Muscle of leg (tissue), 11 donors: ENCODE data around the gene F7. TPM values are rescaled to one million over a fixed set of nuclear protein-coding genes. Genes with fewer than 3 reads are reported as not detected.

Source experiments
- DNase-seq: peaks from one replicate; pipeline ENCODE4 v3.0.0; 2013
- H3K27ac ChIP-seq: one replicate; pipeline ENCODE4 v1.5.1; 2013; ENCODE audit warnings: mild to moderate bottlenecking, low read length, control low read depth
- H3K27me3 ChIP-seq: one replicate; pipeline ENCODE4 v1.6.1; 2013; ENCODE audit warnings: low read length; ENCODE audit not compliant: control insufficient read depth, insufficient read depth
- H3K36me3 ChIP-seq: one replicate; pipeline ENCODE4 v1.6.1; 2013; ENCODE audit warnings: low read length; ENCODE audit not compliant: control insufficient read depth, insufficient read depth
- H3K4me1 ChIP-seq: one replicate; pipeline ENCODE4 v1.6.1; 2013; ENCODE audit warnings: low read length; ENCODE audit not compliant: control insufficient read depth, insufficient read depth
- H3K4me3 ChIP-seq: one replicate; pipeline ENCODE4 v1.5.1; 2013; ENCODE audit warnings: low read length, control low read depth
- H3K9me3 ChIP-seq: replicated peaks from 2 replicates; pipeline ENCODE4 v1.6.1; 2013; ENCODE audit warnings: low read depth, low read length; ENCODE audit not compliant: control insufficient read depth
- WGBS: methylation state at CpG from one replicate; pipeline ENCODE4 v1.1.5; 2013; ENCODE audit warnings: missing lambda C conversion rate; ENCODE audit not compliant: insufficient coverage; 5-methylcytosine and 5-hydroxymethylcytosine counted together
- polyA plus RNA-seq, 8 donors: library from polyadenylated mRNA; unstranded; fragments of 120-200 nt; gene quantifications; one replicate each; pipeline versions ENCODE4 v1.2.1 to v1.2.3, GENCODE V29; 2013; ENCODE audit warnings: inconsistent platforms in 1 of 8, low replicate concordance in 1 of 8; ENCODE audit not compliant: insufficient read length in 8 of 8, insufficient read depth in 1 of 8
- total RNA-seq: library from RNA; stranded (reverse); fragments of 120-200 nt; gene quantifications from one replicate; pipeline ENCODE4 v1.2.4, GENCODE V29; 2013

F7 gene
- total and polyA plus RNA-seq, 9 donors, result 0.99 to 2.0 (median 1.6) TPM

- no peak for DNase-seq
- 73% methylated on average over 11 of the region's 12 CpGs for WGBS
- no peak overlapping the region for H3K4me3 ChIP-seq
- H3K4me1 ChIP-seq, result peaks cover 11% of the 10 kb centered on the region
- H3K27ac ChIP-seq, result no peak overlapping the region
- no peaks in the 10 kb centered on the region for H3K9me3 ChIP-seq
- peaks cover 20% of the 10 kb centered on the region for H3K27me3 ChIP-seq
- peaks cover 7% of the 10 kb centered on the region for H3K36me3 ChIP-seq
Observed at GRCh38 chr13:113164492-113164891, 58.9 kb downstream of the F7 start.

GRCh38 chr13:113166266-113166665 is 60.7 kb downstream of the F7 start:
- Histone ChIP-seq H3K27ac (no peak overlapping the region), H3K4me3 (no peak overlapping the region), H3K27me3 (peaks cover 15% of the 10 kb centered on the region), H3K4me1 (peaks cover 11% of the 10 kb centered on the region), H3K9me3 (no peaks in the 10 kb centered on the region), H3K36me3 (peaks cover 13% of the 10 kb centered on the region)
- 86% methylated on average over 4 of the region's 10 CpGs for WGBS
- no peak for DNase-seq

- WGBS, result 88% methylated on average over 3 of the region's 5 CpGs
- no peaks in the 10 kb centered on the region for H3K9me3 ChIP-seq
- peaks cover 11% of the 10 kb centered on the region for H3K4me1 ChIP-seq
- peaks cover 18% of the 10 kb centered on the region for H3K36me3 ChIP-seq
- no peak for DNase-seq
- no peak overlapping the region for H3K4me3 ChIP-seq
- peaks cover 12% of the 10 kb centered on the region for H3K27me3 ChIP-seq
- H3K27ac ChIP-seq, result no peak overlapping the region
Observed at GRCh38 chr13:113166681-113167080, 61.1 kb downstream of the F7 start.

- Histone ChIP-seq H3K9me3 (no peaks in the 10 kb centered on the region), H3K36me3 (peaks cover 22% of the 10 kb centered on the region), H3K4me3 (no peak overlapping the region), H3K27ac (no peak overlapping the region), H3K4me1 (peaks cover 11% of the 10 kb centered on the region), H3K27me3 (peaks cover 12% of the 10 kb centered on the region)
- no peak for DNase-seq
- WGBS, result 83% methylated on average over 5 of the region's 10 CpGs
Observed at GRCh38 chr13:113167155-113167554, 61.6 kb downstream of the F7 start.

- no peak overlapping the region for H3K27ac ChIP-seq
- peaks cover 26% of the 10 kb centered on the region for H3K36me3 ChIP-seq
- H3K4me1 ChIP-seq, result peaks cover 11% of the 10 kb centered on the region
- peaks cover 11% of the 10 kb centered on the region for H3K27me3 ChIP-seq
- H3K4me3 ChIP-seq, result no peak overlapping the region
- no CpG with 5 or more reads among the region's 3 CpGs for WGBS
- no peak for DNase-seq
- H3K9me3 ChIP-seq, result no peaks in the 10 kb centered on the region
Observed at GRCh38 chr13:113167575-113167974, 62.0 kb downstream of the F7 start.

GRCh38 chr13:113168211-113168610 is 62.6 kb downstream of the F7 start:
- Histone ChIP-seq H3K9me3 (no peaks in the 10 kb centered on the region), H3K4me1 (peaks cover 5% of the 10 kb centered on the region), H3K36me3 (peaks cover 31% of the 10 kb centered on the region), H3K27ac (no peak overlapping the region), H3K27me3 (peaks cover 5% of the 10 kb centered on the region), H3K4me3 (no peak overlapping the region)
- 100% methylated on average over 3 of the region's 7 CpGs for WGBS
- no peak for DNase-seq

- Histone ChIP-seq H3K27ac (no peak overlapping the region), H3K4me1 (no peaks in the 10 kb centered on the region), H3K9me3 (no peaks in the 10 kb centered on the region), H3K36me3 (peaks cover 38% of the 10 kb centered on the region), H3K4me3 (no peak overlapping the region), H3K27me3 (no peaks in the 10 kb centered on the region)
- 95% methylated on average over 6 of the region's 13 CpGs for WGBS
- DNase-seq, result no peak
Observed at GRCh38 chr13:113169277-113170272, 64.0 kb downstream of the F7 start.

Other genes starting within 250 kb of the F7 start
- gene MCF2L, start 136.6 kb upstream of the F7 start, total RNA-seq, result 19.2 TPM
- gene MCF2L, start 136.6 kb upstream of the F7 start, polyA plus RNA-seq, result 10 to 100 TPM; 15.9 to 27.6 (median 20.6) TPM
- 41.0 TPM for gene F10, start 17.0 kb downstream of the F7 start, total RNA-seq
- 10 to 100 TPM in 7 of 8 donors, 1 to 10 TPM in 1; 6.7 to 19.3 (median 13.7) TPM for gene F10, start 17.0 kb downstream of the F7 start, polyA plus RNA-seq
- gene PROZ, start 52.9 kb downstream of the F7 start, total RNA-seq, result not detected
- under 1 TPM in 6 of 8 donors, not detected in 2; 0.08 to 0.28 (median 0.15) TPM for gene PROZ, start 52.9 kb downstream of the F7 start, polyA plus RNA-seq
- gene PCID2, start 102.9 kb downstream of the F7 start, total RNA-seq, result 39.4 TPM
- gene PCID2, start 102.9 kb downstream of the F7 start, polyA plus RNA-seq, result 10 to 100 TPM; 34.6 to 44.3 (median 37.1) TPM
- 55.8 TPM for gene CUL4A, start 103.8 kb downstream of the F7 start, total RNA-seq
- gene CUL4A, start 103.8 kb downstream of the F7 start, polyA plus RNA-seq, result 10 to 100 TPM; 52.4 to 72.3 (median 62.9) TPM
- 69.6 TPM for gene LAMP1, start 191.4 kb downstream of the F7 start, total RNA-seq
- gene LAMP1, start 191.4 kb downstream of the F7 start, polyA plus RNA-seq, result 100 to 1,000 TPM in 3 of 8 donors, 10 to 100 TPM in 5; 86.3 to 120 (median 94.1) TPM